Measurements from ENCODE around the gene NAGA.

GRCh38 chr22:42079319-42080251 lies 9.0 kb upstream of the NAGA start, which contains the start of gene SMDT1:
- TF ChIP-seq POLR2AphosphoS5 (IDR thresholded peaks at IDR 0.05; ENCODE audit: low read depth, low read length) (peak; percentile 92), TAF1 (IDR thresholded peaks at IDR 0.05; ENCODE audit: low read depth, low read length) (peak; percentile 99), POLR2A (IDR thresholded peaks at IDR 0.05; ENCODE audit: low read depth, low read length) (peak; percentile 89), SPI1 (IDR thresholded peaks at IDR 0.05; ENCODE audit: low read depth, low read length) (peak; percentile 36)
